IMR-90 (cell line): Measurements from ENCODE around the gene SPDYE1. TPM values are rescaled to one million over a fixed set of nuclear protein-coding genes. Genes with fewer than 3 reads are reported as not detected.
A peak's percentile ranks its signal among the peaks of the same experiment; 100 is the strongest.
"Not testable (repeated sequence)": the region's sequence is repeated elsewhere in the genome, so short reads cannot be mapped to it uniquely, and the experiment has no call there.

Experiments
- ATAC-seq: fragments of 200-7000 bp; cut with Tn5 transposase; 2 replicates; pipeline ENCODE4 v1.9.1; 2020; ENCODE audit warnings: low read depth, mild to moderate bottlenecking, moderate library complexity
- BruUV-seq: library from RNA; stranded (reverse); fragments of 400-500 nt; replicated peaks from 2 replicates; lab custom pipeline; 2021; lab: Mats Ljungman, UMichigan
- CTCF ChIA-PET: fragments of 300-600 bp; formaldehyde crosslinking; extraction: SDS; loops from one replicate; lab custom pipeline; 2021; ENCODE audit warnings: antibody characterized with exemption; lab: Yijun Ruan, JAX
- POLR2A ChIA-PET: fragments of 300-600 bp; sonication (Branson Sonifier 250); formaldehyde crosslinking; loops from one replicate; lab custom pipeline; 2022; ENCODE audit warnings: antibody characterized with exemption; ENCODE audit not compliant: unreplicated experiment; lab: Charles Lee
- DNase-seq: peaks from one replicate; pipeline ENCODE4 v3.0.0; 2013
- H2AFZ ChIP-seq: replicated peaks from 2 replicates; pipeline ENCODE3; 2013; ENCODE audit warnings: low read length, mild to moderate bottlenecking; ENCODE audit not compliant: poor library complexity
- H2AK5ac ChIP-seq: 2 replicates; pipeline ENCODE4 v1.6.1; 2013; ENCODE audit warnings: low read depth, low read length, inconsistent platforms
- H2AK9ac ChIP-seq: replicated peaks from 2 replicates; pipeline ENCODE3; 2013; ENCODE audit warnings: mild to moderate bottlenecking, low read depth, low read length, moderate library complexity; ENCODE audit not compliant: poor library complexity
- H2BK120ac ChIP-seq: 2 replicates; pipeline ENCODE4 v1.6.1; 2013; ENCODE audit warnings: low read depth, low read length, inconsistent platforms
- H2BK15ac ChIP-seq: 3 replicates; pipeline ENCODE4 v1.6.1; 2013; ENCODE audit warnings: low read depth, low read length, inconsistent platforms
- H2BK20ac ChIP-seq: 2 replicates; pipeline ENCODE4 v1.6.1; 2013; ENCODE audit warnings: low read depth, mild to moderate bottlenecking, inconsistent platforms, low read length, moderate library complexity
- H2BK5ac ChIP-seq: 2 replicates; pipeline ENCODE4 v1.6.1; 2013; ENCODE audit warnings: mild to moderate bottlenecking, low read depth, low read length, inconsistent platforms; ENCODE audit not compliant: poor library complexity, severe bottlenecking
- H3K14ac ChIP-seq: replicated peaks from 2 replicates; pipeline ENCODE4 v1.6.1; 2013; ENCODE audit warnings: low read depth, low read length, inconsistent platforms
- H3K18ac ChIP-seq: 2 replicates; pipeline ENCODE4 v1.6.1; 2013; ENCODE audit warnings: low read depth, low read length, control low read depth
- H3K23ac ChIP-seq: 2 replicates; pipeline ENCODE4 v1.6.1; 2013; ENCODE audit warnings: low read depth, low read length, inconsistent platforms
- H3K27ac ChIP-seq: 2 replicates; pipeline ENCODE4 v1.5.1; 2013; ENCODE audit warnings: mild to moderate bottlenecking, control low read depth, low read length; ENCODE audit not compliant: insufficient read depth
- H3K27me3 ChIP-seq: 2 replicates; pipeline ENCODE4 v1.6.1; 2013; ENCODE audit warnings: low read length; ENCODE audit not compliant: control insufficient read depth, insufficient read depth
- H3K36me3 ChIP-seq: 2 replicates; pipeline ENCODE4 v1.6.1; 2013; ENCODE audit warnings: low read length, mixed read lengths; ENCODE audit not compliant: control insufficient read depth, insufficient read depth
- H3K4ac ChIP-seq: 2 replicates; pipeline ENCODE4 v1.6.1; 2013; ENCODE audit warnings: low read depth, low read length, inconsistent platforms
- H3K4me1 ChIP-seq: 2 replicates; pipeline ENCODE4 v1.6.1; 2013; ENCODE audit warnings: low read length, mixed read lengths; ENCODE audit not compliant: control insufficient read depth, insufficient read depth
- H3K4me2 ChIP-seq: 2 replicates; pipeline ENCODE4 v1.6.1; 2013; ENCODE audit warnings: low read depth, mild to moderate bottlenecking, control low read depth, low read length, moderate library complexity
- H3K4me3 ChIP-seq: 2 replicates; pipeline ENCODE4 v1.5.1; 2013; ENCODE audit warnings: low read depth, mild to moderate bottlenecking, control low read depth, low read length, moderate library complexity; ENCODE audit not compliant: insufficient read depth
- H3K56ac ChIP-seq: 2 replicates; pipeline ENCODE4 v1.6.1; 2013; ENCODE audit warnings: low read length, inconsistent platforms; ENCODE audit not compliant: insufficient read depth; ENCODE audit errors: extremely low read depth
- H3K79me1 ChIP-seq, 2 experiments: 2 replicates each; pipeline ENCODE4 v1.6.1; 2013; ENCODE audit warnings: low read length in 2 of 2, inconsistent platforms in 1 of 2, low read depth in 1 of 2
- H3K9ac ChIP-seq: 2 replicates; pipeline ENCODE4 v1.6.1; 2013; ENCODE audit warnings: low read depth, low read length, control low read depth
- H3K9me1 ChIP-seq: 2 replicates; pipeline ENCODE4 v1.6.1; 2013; ENCODE audit warnings: low read length, inconsistent platforms; ENCODE audit not compliant: insufficient read depth
- H3K9me3 ChIP-seq: 2 replicates; pipeline ENCODE4 v1.6.1; 2013; ENCODE audit warnings: low read length; ENCODE audit not compliant: control insufficient read depth, insufficient read depth
- H4K20me1 ChIP-seq: 2 replicates; pipeline ENCODE4 v1.6.1; 2013; ENCODE audit warnings: low read length, inconsistent platforms; ENCODE audit not compliant: insufficient read depth
- H4K5ac ChIP-seq: 2 replicates; pipeline ENCODE4 v1.6.1; 2013; ENCODE audit warnings: mild to moderate bottlenecking, low read depth, low read length, control low read depth
- H4K8ac ChIP-seq, 2 experiments: 2 replicates each; pipeline ENCODE4 v1.6.1; 2013; ENCODE audit warnings: low read depth in 2 of 2, low read length in 2 of 2, control low read depth in 1 of 2, inconsistent platforms in 1 of 2
- H4K91ac ChIP-seq: 2 replicates; pipeline ENCODE4 v1.6.1; 2013; ENCODE audit warnings: low read depth, low read length, inconsistent platforms; ENCODE audit not compliant: insufficient read depth
- CEBPB ChIP-seq: IDR thresholded peaks from 2 replicates; pipeline ENCODE4 v1.6.1; 2012; ENCODE audit warnings: low read depth, low read length, improper control_type of control experiment
- WGBS, 2 experiments: methylation state at CpG; one replicate each; pipeline versions ENCODE4 v1.1.5 to v1.1.7; 2013; ENCODE audit warnings: missing lambda C conversion rate in 2 of 2; ENCODE audit not compliant: insufficient read length in 1 of 2; ENCODE audit errors: extremely low coverage in 2 of 2; 5-methylcytosine and 5-hydroxymethylcytosine counted together
- dilution Hi-C: fragments of 300-500 bp; cut with HindIII; formaldehyde crosslinking; loops from one replicate; pipeline ENCODE4 v1.14.3; 2018; ENCODE audit warnings: low sequenced_read_pairs; ENCODE audit not compliant: unreplicated experiment
- in situ Hi-C: fragments of 300-500 bp; cut with MboI; formaldehyde crosslinking; loops from 3 replicates; pipeline ENCODE4 v1.14.3; 2019; ENCODE audit warnings: low sequenced_read_pairs, inconsistent platforms, mixed read lengths
- intact Hi-C: fragments of 100-400 bp; cut with micrococcal nuclease; formaldehyde crosslinking; loops from 2 replicates; pipeline ENCODE4 v1.10.0; 2022
- polyA plus RNA-seq, 3 experiments: library from polyadenylated mRNA; depleted of rRNA; stranded (reverse); fragments of >200 nt; gene quantifications; 2 replicates each; pipeline ENCODE4 v1.2.3, GENCODE V29; 2012; ENCODE audit warnings: low replicate concordance in 1 of 3
- total RNA-seq: library from RNA; depleted of rRNA; stranded (reverse); fragments of >200 nt; gene quantifications from 2 replicates; pipeline ENCODE4 v1.2.3, GENCODE V29; 2012

The SPDYE1 gene
- total and polyA plus RNA-seq, 2 of the 4 experiments (the other 2 are of a cell fraction): not detected

GRCh38 chr7:43974033-43974573, 23.6 kb upstream of the SPDYE1 start:
- BruUV-seq, H4K8ac ChIP-seq, H3K4me1 ChIP-seq, H2BK15ac ChIP-seq, H4K91ac ChIP-seq, H3K56ac ChIP-seq, ATAC-seq, H3K23ac ChIP-seq, H3K18ac ChIP-seq, H4K20me1 ChIP-seq, H3K4ac ChIP-seq, DNase-seq, H3K14ac ChIP-seq, H2BK5ac ChIP-seq, H4K5ac ChIP-seq, POLR2A ChIA-PET, H3K27me3 ChIP-seq, H3K9me3 ChIP-seq, H3K4me2 ChIP-seq, H2BK120ac ChIP-seq, CTCF ChIA-PET, H3K9me1 ChIP-seq, H2BK20ac ChIP-seq, H3K79me1 ChIP-seq, H3K36me3 ChIP-seq, H2AK5ac ChIP-seq, H3K4me3 ChIP-seq, intact Hi-C loops, H3K9ac ChIP-seq, H2AK9ac ChIP-seq, H3K27ac ChIP-seq, dilution Hi-C loops, in situ Hi-C loops, H2AFZ ChIP-seq: not testable (repeated sequence)
- 0 out of 2 replicates have a peak, but pooled peaks have one; percentile 14 for TF ChIP-seq CEBPB
- WGBS, 2 experiments: no CpG with 5 or more reads among the region's 8 CpGs

GRCh38 chr7:43974725-43975482, 22.8 kb upstream of the SPDYE1 start:
- H3K4me3 ChIP-seq, H2BK15ac ChIP-seq, H2AK5ac ChIP-seq, H3K4me2 ChIP-seq, H3K27ac ChIP-seq, H3K79me1 ChIP-seq, H3K36me3 ChIP-seq, H2BK120ac ChIP-seq, H3K9me1 ChIP-seq, intact Hi-C loops, H3K56ac ChIP-seq, H4K8ac ChIP-seq, BruUV-seq, H3K9me3 ChIP-seq, H3K14ac ChIP-seq, H2AK9ac ChIP-seq, H3K4me1 ChIP-seq, ATAC-seq, CTCF ChIA-PET, H2BK20ac ChIP-seq, H2AFZ ChIP-seq, H4K5ac ChIP-seq, H3K18ac ChIP-seq, H3K9ac ChIP-seq, H2BK5ac ChIP-seq, in situ Hi-C loops, H3K23ac ChIP-seq, dilution Hi-C loops, H4K20me1 ChIP-seq, H4K91ac ChIP-seq, H3K27me3 ChIP-seq, POLR2A ChIA-PET, DNase-seq, H3K4ac ChIP-seq: not testable (repeated sequence)
- 93% methylated on average over 5 of the region's 10 CpGs; no CpG with 5 or more reads in 1 of the 2 experiments for WGBS, 2 experiments
